Epidermal melanocyte (primary cell): Measurements from ENCODE around the gene SETD1B.
"Not testable (repeated sequence)": the region's sequence is repeated elsewhere in the genome, so short reads cannot be mapped to it uniquely, and the experiment has no call there.

Experiments used
- DNase-seq: peaks from one replicate; pipeline ENCODE4 v3.0.0; 2011; ENCODE audit warnings: low spot score; ENCODE audit not compliant: insufficient read length

The SETD1B gene

GRCh38 chr12:121779422-121779895, 24.4 kb upstream of the SETD1B start:
- no peak for DNase-seq

GRCh38 chr12:121780429-121780828, 23.4 kb upstream of the SETD1B start:
- DNase-seq: no peak

- DNase-seq: no peak
These were observed 22.3 kb upstream of the SETD1B start for GRCh38 chr12:121781484-121781997.

GRCh38 chr12:121781998-121782979, 21.5 kb upstream of the SETD1B start:
- DNase-seq: no peak

- DNase-seq: no peak
These were observed 20.0 kb upstream of the SETD1B start for GRCh38 chr12:121783766-121784165.

- no peak for DNase-seq
These were observed 19.3 kb upstream of the SETD1B start for GRCh38 chr12:121784460-121784859.

- no peak for DNase-seq
These were observed 17.4 kb upstream of the SETD1B start for GRCh38 chr12:121786440-121786825.

GRCh38 chr12:121787063-121788025, 16.5 kb upstream of the SETD1B start:
- DNase-seq: no peak

GRCh38 chr12:121788176-121788818, 15.5 kb upstream of the SETD1B start:
- no peak for DNase-seq

- no peak for DNase-seq
These were observed 14.5 kb upstream of the SETD1B start for GRCh38 chr12:121789233-121789781.

- DNase-seq: no peak
These were observed 13.7 kb upstream of the SETD1B start for GRCh38 chr12:121789800-121790728.

GRCh38 chr12:121790785-121791184, 13.0 kb upstream of the SETD1B start:
- DNase-seq: not testable (repeated sequence)

GRCh38 chr12:121791671-121792551, 11.9 kb upstream of the SETD1B start:
- DNase-seq: no peak

GRCh38 chr12:121792607-121793439, 11.0 kb upstream of the SETD1B start:
- DNase-seq: no peak

- no peak for DNase-seq
These were observed 10.4 kb upstream of the SETD1B start, which contains the start of gene RHOF for GRCh38 chr12:121793440-121793837. RHOF (minus strand) TSS chr12:121793688; CDS start chr12:121793633, 55 bp downstream.

- DNase-seq: peak; percentile 87
These were observed 9.8 kb upstream of the SETD1B start for GRCh38 chr12:121793838-121794533.

GRCh38 chr12:121794534-121795033, 9.2 kb upstream of the SETD1B start:
- no peak for DNase-seq
